ENCODE data around the gene USP40.

Gene USP40

GRCh38 chr2:233489666-233490065 is 76.9 kb downstream of the USP40 start:
- no peak overlapping the region for H3K4me3 ChIP-seq (ENCODE audit: low read depth, low read length)
- no peak for TF ChIP-seq CTCF (IDR thresholded peaks at IDR 0.05; ENCODE audit: control insufficient read depth, extremely low read depth, insufficient read depth)
- no peak for DNase-seq (ENCODE audit: low read depth)

GRCh38 chr2:233489143-233489542 is 77.4 kb downstream of the USP40 start:
- H3K4me3 ChIP-seq (ENCODE audit: low read depth, low read length) = no peak overlapping the region
- no peak for DNase-seq (ENCODE audit: low read depth)
- no peak for TF ChIP-seq CTCF (IDR thresholded peaks at IDR 0.05; ENCODE audit: control insufficient read depth, extremely low read depth, insufficient read depth)

GRCh38 chr2:233487748-233488345 is 78.7 kb downstream of the USP40 start:
- no peak overlapping the region for H3K4me3 ChIP-seq (ENCODE audit: low read depth, low read length)
- TF ChIP-seq CTCF (IDR thresholded peaks at IDR 0.05; ENCODE audit: control insufficient read depth, extremely low read depth, insufficient read depth) = no peak
- no peak for DNase-seq (ENCODE audit: low read depth)

GRCh38 chr2:233486778-233487552 is 79.6 kb downstream of the USP40 start:
- no peak for TF ChIP-seq CTCF (IDR thresholded peaks at IDR 0.05; ENCODE audit: control insufficient read depth, extremely low read depth, insufficient read depth)
- DNase-seq (ENCODE audit: low read depth) = no peak
- no peak overlapping the region for H3K4me3 ChIP-seq (ENCODE audit: low read depth, low read length)

GRCh38 chr2:233486357-233486756 is 80.2 kb downstream of the USP40 start:
- no peak for DNase-seq (ENCODE audit: low read depth)
- no peak for TF ChIP-seq CTCF (IDR thresholded peaks at IDR 0.05; ENCODE audit: control insufficient read depth, extremely low read depth, insufficient read depth)
- no peak overlapping the region for H3K4me3 ChIP-seq (ENCODE audit: low read depth, low read length)

GRCh38 chr2:233485726-233486125 is 80.9 kb downstream of the USP40 start:
- H3K4me3 ChIP-seq (ENCODE audit: low read depth, low read length) = no peak overlapping the region
- no peak for TF ChIP-seq CTCF (IDR thresholded peaks at IDR 0.05; ENCODE audit: control insufficient read depth, extremely low read depth, insufficient read depth)
- no peak for DNase-seq (ENCODE audit: low read depth)

Data from LNCaP clone FGC (cell line).